Measurements from ENCODE around the gene POLR2I. TPM values are rescaled to one million over a fixed set of nuclear protein-coding genes. Genes with fewer than 3 reads are reported as not detected.

POLR2I gene
- total RNA-seq, 1 experiment from 2014 or later, result 146 TPM

DNA sequence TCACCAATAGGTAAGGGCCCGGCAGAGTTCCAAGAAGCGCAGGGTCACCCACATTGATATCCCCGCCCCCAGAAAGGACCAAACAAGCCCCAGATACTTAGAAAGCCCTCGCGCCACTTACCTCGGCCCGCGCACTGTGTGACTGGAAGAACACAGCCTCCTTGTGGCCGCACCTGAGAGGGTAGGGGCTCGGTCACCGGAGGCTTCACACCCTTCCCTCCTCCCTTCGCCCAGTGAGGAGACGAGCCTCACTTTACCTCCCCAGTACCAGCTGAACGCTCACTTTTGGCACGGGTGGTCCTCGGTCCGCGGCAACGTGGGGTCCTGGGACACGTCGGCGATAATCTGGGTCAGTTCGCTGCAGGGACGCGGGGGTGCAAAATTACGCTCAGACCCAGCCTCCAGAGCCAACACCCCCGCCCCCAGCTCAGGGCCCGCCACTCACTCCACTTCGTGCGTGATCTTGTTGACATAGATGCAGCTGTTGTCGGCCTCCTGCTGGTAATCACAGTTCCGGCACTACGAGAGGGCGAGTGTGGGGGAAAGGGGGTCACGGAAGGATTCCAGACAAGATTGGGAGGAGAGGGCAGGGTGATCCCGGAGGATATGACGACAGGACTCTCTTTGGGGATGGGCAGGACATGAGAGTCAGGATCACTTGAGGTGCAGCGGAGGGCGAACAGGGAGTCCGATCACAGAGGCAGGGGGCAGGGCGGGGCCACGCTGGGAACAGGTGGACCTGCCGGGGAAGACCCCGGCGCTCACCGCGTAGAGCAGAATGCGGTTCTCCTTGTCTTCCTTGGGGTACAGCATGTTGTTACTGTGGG lies 568 bp downstream of the POLR2I start:
- Mint-ChIP-seq H3K27me3 (ENCODE audit: low read depth) (peaks cover 3% of the 10 kb centered on the region; the same call in 1 of the 2 replicates), H3K4me3 (peak overlapping the region; percentile 95 to 99), H3K27ac (peak overlapping the region; percentile 88 to 100 (median 96); a peak in 5 of 7 replicates), H3K9me3 (no peaks in the 10 kb centered on the region; a peak in 1 of 5 replicates), H3K36me3 (ENCODE audit: insufficient read depth in 1 of 3, low read depth in 3 of 3) (peaks cover 27 to 52% (median 50%) of the 10 kb centered on the region in 3 experiments; a peak in 6 of 7 replicates), H3K4me1 (peaks cover 26 to 41% of the 10 kb centered on the region in 2 experiments)
- H3K79me1 ChIP-seq (ENCODE audit: insufficient read depth, low read depth, low read length, poor library complexity, severe bottlenecking), result no peaks in the 10 kb centered on the region
- H3K18ac ChIP-seq (ENCODE audit: insufficient read length, low read depth, low read length), result peak overlapping the region; percentile 51
- no peak overlapping the region for H2BK15ac ChIP-seq (ENCODE audit: low read depth, low read length)
- H4K20me1 ChIP-seq (ENCODE audit: control insufficient read depth, insufficient read depth, insufficient read length), result no peaks in the 10 kb centered on the region
- no peak overlapping the region for H2BK20ac ChIP-seq (ENCODE audit: low read depth, low read length, poor library complexity, severe bottlenecking)
- no peak overlapping the region for H2BK12ac ChIP-seq (ENCODE audit: insufficient read length, low read depth, low read length)
- H3K4me1 ChIP-seq (ENCODE audit: insufficient read depth, low read length), result peaks cover 2% of the 10 kb centered on the region; the same call in 1 of the 2 replicates
- peak overlapping the region; percentile 93 for H3K4me2 ChIP-seq (ENCODE audit: insufficient read depth, insufficient read length, low read length)
- H3K9me3 ChIP-seq (ENCODE audit: control insufficient read depth, low read depth, low read length), result no peaks in the 10 kb centered on the region
- H2BK120ac ChIP-seq (ENCODE audit: low read depth, low read length, poor library complexity, severe bottlenecking), result no peak overlapping the region
- no CpG with 5 or more reads among the region's 48 CpGs for WGBS (ENCODE audit: extremely low coverage, insufficient read length, low lambda C conversion rate)
- H3K27me3 ChIP-seq (ENCODE audit: insufficient read depth, low read length), result no peaks in the 10 kb centered on the region
- no peak overlapping the region for H4K91ac ChIP-seq (ENCODE audit: insufficient read length, low read depth, low read length)
- H3T11ph ChIP-seq (ENCODE audit: low read length), result no peak overlapping the region
- no peak overlapping the region for H2AK5ac ChIP-seq (ENCODE audit: insufficient read length, low read length)
- DNase-seq, result peak; percentile 64
- no peak overlapping the region for H2AFZ ChIP-seq (ENCODE audit: low read length)
- no peak overlapping the region for H3K56ac ChIP-seq (ENCODE audit: insufficient read length, low read depth, low read length)
- H3K4ac ChIP-seq (ENCODE audit: low read depth, low read length), result no peak overlapping the region
- H4K5ac ChIP-seq (ENCODE audit: insufficient read length, low read depth, low read length), result peak overlapping the region; percentile 22
- peaks cover 14% of the 10 kb centered on the region for H3K23me2 ChIP-seq (ENCODE audit: insufficient read length, low read depth, low read length, poor library complexity, severe bottlenecking)
- H3K14ac ChIP-seq (ENCODE audit: insufficient read depth, low read length), result peak overlapping the region; percentile 49; the same call in 1 of the 2 replicates
- no peak overlapping the region for H4K8ac ChIP-seq (replicated peaks; ENCODE audit: insufficient read length, low read depth, low read length)
- H2BK5ac ChIP-seq (ENCODE audit: insufficient read length, low read length), result no peak overlapping the region
- H3K79me2 ChIP-seq (ENCODE audit: insufficient read depth, low read length), result no peaks in the 10 kb centered on the region; the same call in 1 of the 2 replicates
- H3K9ac ChIP-seq (ENCODE audit: extremely low read depth, insufficient read length, low read length), result peak overlapping the region; percentile 59
- no peak overlapping the region for H3K27ac ChIP-seq (ENCODE audit: insufficient read length, low read depth, low read length)
- no peak overlapping the region for H3K23ac ChIP-seq (ENCODE audit: insufficient read length, low read depth, low read length)
- TF ChIP-seq, protein P1, sequence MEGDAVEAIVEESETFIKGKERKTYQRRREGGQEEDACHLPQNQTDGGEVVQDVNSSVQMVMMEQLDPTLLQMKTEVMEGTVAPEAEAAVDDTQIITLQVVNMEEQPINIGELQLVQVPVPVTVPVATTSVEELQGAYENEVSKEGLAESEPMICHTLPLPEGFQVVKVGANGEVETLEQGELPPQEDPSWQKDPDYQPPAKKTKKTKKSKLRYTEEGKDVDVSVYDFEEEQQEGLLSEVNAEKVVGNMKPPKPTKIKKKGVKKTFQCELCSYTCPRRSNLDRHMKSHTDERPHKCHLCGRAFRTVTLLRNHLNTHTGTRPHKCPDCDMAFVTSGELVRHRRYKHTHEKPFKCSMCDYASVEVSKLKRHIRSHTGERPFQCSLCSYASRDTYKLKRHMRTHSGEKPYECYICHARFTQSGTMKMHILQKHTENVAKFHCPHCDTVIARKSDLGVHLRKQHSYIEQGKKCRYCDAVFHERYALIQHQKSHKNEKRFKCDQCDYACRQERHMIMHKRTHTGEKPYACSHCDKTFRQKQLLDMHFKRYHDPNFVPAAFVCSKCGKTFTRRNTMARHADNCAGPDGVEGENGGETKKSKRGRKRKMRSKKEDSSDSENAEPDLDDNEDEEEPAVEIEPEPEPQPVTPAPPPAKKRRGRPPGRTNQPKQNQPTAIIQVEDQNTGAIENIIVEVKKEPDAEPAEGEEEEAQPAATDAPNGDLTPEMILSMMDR (conservative IDR thresholded peaks at IDR 0.05), result peak; percentile 50; the same call in 2 of the 3 replicates

Data from H9 (cell line).